HepG2 (cell line): ENCODE results near the gene TATDN2. TPM values are rescaled to one million over a fixed set of nuclear protein-coding genes. Genes with fewer than 3 reads are reported as not detected.
A peak's percentile ranks its signal among the peaks of the same experiment; 100 is the strongest.

Experiments used
- CEBPZ ChIP-seq: IDR thresholded peaks from 2 replicates; pipeline ENCODE4 v1.6.1; 2012; ENCODE audit warnings: low read length, improper control_type of control experiment
- ERF ChIP-seq: IDR thresholded peaks from 2 replicates; pipeline ENCODE4 v1.6.1; 2018; ENCODE audit warnings: missing biosample characterization, missing genetic modification reagents
- GPBP1L1 ChIP-seq: sonication (generic); formaldehyde crosslinking; IDR thresholded peaks from 2 replicates; pipeline ENCODE4 v1.5.0; 2020; ENCODE audit warnings: mild to moderate bottlenecking, missing genetic modification reagents
- KLF12 ChIP-seq: sonication (generic); formaldehyde crosslinking; IDR thresholded peaks from 2 replicates; pipeline ENCODE4 v1.4.0; 2020; ENCODE audit warnings: missing genetic modification reagents, borderline replicate concordance
- KMT2A ChIP-seq: sonication (generic); formaldehyde crosslinking; IDR thresholded peaks from 2 replicates; pipeline ENCODE4 v1.4.0; 2020; ENCODE audit warnings: missing genetic modification reagents
- PATZ1 ChIP-seq: sonication (generic); formaldehyde crosslinking; IDR thresholded peaks from 2 replicates; pipeline ENCODE4 v1.4.0; 2020; ENCODE audit warnings: missing genetic modification reagents
- POLR2AphosphoS2 ChIP-seq: IDR thresholded peaks from 2 replicates; pipeline ENCODE4 v1.6.1; 2011; ENCODE audit warnings: low read depth, low read length, improper control_type of control experiment
- RFX1 ChIP-seq: fragments of 450-650 bp; IDR thresholded peaks from 2 replicates; pipeline ENCODE4 v1.6.1; 2017
- RXRB ChIP-seq: IDR thresholded peaks from 2 replicates; pipeline ENCODE4 v1.6.1; 2016; ENCODE audit warnings: borderline replicate concordance, missing genetic modification reagents, missing compliant biosample characterization
- SNAPC2 ChIP-seq: sonication (generic); formaldehyde crosslinking; IDR thresholded peaks from 2 replicates; pipeline ENCODE4 v1.8.1; 2022; ENCODE audit warnings: mild to moderate bottlenecking, missing genetic modification reagents
- SRSF1 ChIP-seq: fragments of 200-400 bp; formaldehyde crosslinking; optimal IDR thresholded peaks from 2 replicates; pipeline ENCODE3; 2017; ENCODE audit warnings: mild to moderate bottlenecking, low read depth, low read length, moderate library complexity
- TBX3 ChIP-seq: fragments of 450-650 bp; IDR thresholded peaks from 2 replicates; pipeline ENCODE4 v1.6.1; 2017; ENCODE audit warnings: antibody characterized with exemption, mild to moderate bottlenecking, inconsistent platforms, borderline replicate concordance
- TOPORS ChIP-seq: sonication (generic); formaldehyde crosslinking; IDR thresholded peaks from 2 replicates; pipeline ENCODE4 v1.8.0; 2023; ENCODE audit warnings: mild to moderate bottlenecking, missing genetic modification reagents
- YY1 ChIP-seq: IDR thresholded peaks from 2 replicates; pipeline ENCODE4 v1.6.1; 2011; ENCODE audit warnings: low read length, low read depth, moderate library complexity, mild to moderate bottlenecking; ENCODE audit not compliant: insufficient read depth, insufficient replicate concordance
- ZFP36 ChIP-seq: fragments of 150-350 bp; IDR thresholded peaks from 2 replicates; pipeline ENCODE4 v1.6.1; 2018; ENCODE audit warnings: borderline replicate concordance, low read length, low read depth; ENCODE audit not compliant: partially characterized antibody
- ZFP82 ChIP-seq: sonication (generic); formaldehyde crosslinking; IDR thresholded peaks from 2 replicates; pipeline ENCODE4 v1.5.1; 2020; ENCODE audit warnings: mild to moderate bottlenecking, missing genetic modification reagents, borderline replicate concordance
- ZGPAT ChIP-seq: IDR thresholded peaks from 2 replicates; pipeline ENCODE4 v1.6.1; 2016; ENCODE audit warnings: mild to moderate bottlenecking
- ZMAT5 ChIP-seq: sonication (generic); formaldehyde crosslinking; IDR thresholded peaks from 2 replicates; pipeline ENCODE4 v1.5.0; 2020; ENCODE audit warnings: mild to moderate bottlenecking, low read depth, missing genetic modification reagents, borderline replicate concordance
- ZMYM3 ChIP-seq: sonication (generic); formaldehyde crosslinking; IDR thresholded peaks from 2 replicates; pipeline ENCODE4 v1.5.1; 2020; ENCODE audit warnings: mild to moderate bottlenecking, missing genetic modification reagents
- ZNF33B ChIP-seq: sonication (generic); formaldehyde crosslinking; IDR thresholded peaks from 2 replicates; pipeline ENCODE4 v1.5.1; 2020; ENCODE audit warnings: mild to moderate bottlenecking, missing genetic modification reagents
- polyA plus RNA-seq, 8 experiments: library from polyadenylated mRNA; depleted of rRNA in 3 of 8; stranded (reverse) in 7 of 8; unstranded in 1 of 8; fragments of >200 nt; fragmentation: Illumina TruSeq in 4 of 8; extraction: Trizol in 4 of 8; gene quantifications; 2 replicates each; pipeline versions ENCODE4 v1.2.1 to v1.2.3, GENCODE V29; 2011 to 2016; ENCODE audit warnings: low read depth in 4 of 8, missing spikeins in 1 of 8, mixed read lengths in 1 of 8; ENCODE audit not compliant: insufficient read depth in 1 of 8
- total RNA-seq, 5 experiments: library from RNA; depleted of rRNA; stranded (reverse); fragments of >200 nt; fragmentation: Illumina TruSeq; extraction: Trizol; gene quantifications; 2 replicates each; pipeline ENCODE4 v1.2.3, GENCODE V29; 2016; ENCODE audit warnings: low read depth in 1 of 5

Gene TATDN2
- total and polyA plus RNA-seq, 2 of the 13 experiments (the other 11 are each of a cell fraction or from before 2014, with no cell fraction given) = 12.1 to 21.9 TPM

- TF ChIP-seq PATZ1 (CRISPR knock-in tag) (no peak), CEBPZ (no peak), ZGPAT (CRISPR knock-in tag) (0 out of 2 replicates have a peak, but pooled peaks have one; percentile 37), ZFP82 (CRISPR knock-in tag) (no peak), TBX3 (no peak), ERF (CRISPR knock-in tag) (peak; percentile 69; the same call in 1 of the 2 replicates), RXRB (CRISPR knock-in tag) (peak; percentile 97), RFX1 (no peak), ZMYM3 (CRISPR knock-in tag) (peak; percentile 38; the same call in 1 of the 2 replicates), ZFP36 (no peak), ZMAT5 (no peak), KLF12 (CRISPR knock-in tag) (no peak), GPBP1L1 (CRISPR knock-in tag) (no peak), SNAPC2 (no peak), POLR2AphosphoS2 (no peak), KMT2A (no peak), ZNF33B (CRISPR knock-in tag) (no peak), YY1 (no peak), SRSF1 (no peak), TOPORS (no peak)
Measured at GRCh38 chr3:10223676-10224639, 24.3 kb upstream of the TATDN2 start (continued).
